GM06990 (cell line): ENCODE results near the gene TSPAN11.

ENCODE experiments used
- DNase-seq: peaks from one replicate; pipeline ENCODE4 v3.0.0-alpha.2; 2011; ENCODE audit not compliant: insufficient read length; ENCODE audit errors: extremely low read depth
- H3K27me3 ChIP-seq: replicated peaks from 2 replicates; pipeline ENCODE4 v1.6.0; 2011; ENCODE audit warnings: low read length; ENCODE audit not compliant: control insufficient read depth, insufficient read depth
- H3K36me3 ChIP-seq: 2 replicates; pipeline ENCODE4 v1.5.1; 2011; ENCODE audit warnings: low read length; ENCODE audit not compliant: control insufficient read depth, insufficient read depth
- H3K4me3 ChIP-seq: replicated peaks from 2 replicates; pipeline ENCODE4 v1.5.1; 2011; ENCODE audit warnings: low read depth, mild to moderate bottlenecking, control low read depth, low read length
- CTCF ChIP-seq: IDR thresholded peaks from 2 replicates; pipeline ENCODE4 v1.5.1; 2011; ENCODE audit warnings: low read length, control low read depth, mild to moderate bottlenecking, inconsistent platforms; ENCODE audit not compliant: insufficient read depth, poor library complexity, severe bottlenecking

TSPAN11 gene

GRCh38 chr12:31018106-31018789 lies 91.7 kb downstream of the TSPAN11 start:
- Histone ChIP-seq H3K36me3 (no peaks in the 10 kb centered on the region), H3K27me3 (no peaks in the 10 kb centered on the region; the same call in 1 of the 2 replicates), H3K4me3 (no peak overlapping the region)
- no peak for DNase-seq
- TF ChIP-seq CTCF = no peak

GRCh38 chr12:31018790-31019505 lies 92.4 kb downstream of the TSPAN11 start:
- H3K4me3 ChIP-seq = no peak overlapping the region

GRCh38 chr12:31019561-31019960 lies 93.0 kb downstream of the TSPAN11 start:
- Histone ChIP-seq H3K27me3 (no peaks in the 10 kb centered on the region; the same call in 1 of the 2 replicates), H3K4me3 (no peak overlapping the region), H3K36me3 (no peaks in the 10 kb centered on the region)
- DNase-seq = no peak
- TF ChIP-seq CTCF = no peak

More at GRCh38 chr12:31018790-31019505, 92.4 kb downstream of the TSPAN11 start:
- no peaks in the 10 kb centered on the region; the same call in 1 of the 2 replicates for H3K27me3 ChIP-seq
- H3K36me3 ChIP-seq = no peaks in the 10 kb centered on the region
- TF ChIP-seq CTCF = no peak
- DNase-seq = no peak

GRCh38 chr12:31019976-31020375 lies 93.4 kb downstream of the TSPAN11 start:
- DNase-seq = no peak
- TF ChIP-seq CTCF = no peak
- H3K4me3 ChIP-seq = no peak overlapping the region
- H3K36me3 ChIP-seq = no peaks in the 10 kb centered on the region
- no peaks in the 10 kb centered on the region; the same call in 1 of the 2 replicates for H3K27me3 ChIP-seq

- H3K36me3 ChIP-seq = no peaks in the 10 kb centered on the region
- no peaks in the 10 kb centered on the region; the same call in 1 of the 2 replicates for H3K27me3 ChIP-seq
- no peak overlapping the region for H3K4me3 ChIP-seq
- no peak for DNase-seq
- no peak for TF ChIP-seq CTCF
These were observed 94.0 kb downstream of the TSPAN11 start for GRCh38 chr12:31020385-31021166.
